Measurements from ENCODE around the gene FAM117A. TPM values are rescaled to one million over a fixed set of nuclear protein-coding genes. Genes with fewer than 3 reads are reported as not detected.

Gene FAM117A, protein sequence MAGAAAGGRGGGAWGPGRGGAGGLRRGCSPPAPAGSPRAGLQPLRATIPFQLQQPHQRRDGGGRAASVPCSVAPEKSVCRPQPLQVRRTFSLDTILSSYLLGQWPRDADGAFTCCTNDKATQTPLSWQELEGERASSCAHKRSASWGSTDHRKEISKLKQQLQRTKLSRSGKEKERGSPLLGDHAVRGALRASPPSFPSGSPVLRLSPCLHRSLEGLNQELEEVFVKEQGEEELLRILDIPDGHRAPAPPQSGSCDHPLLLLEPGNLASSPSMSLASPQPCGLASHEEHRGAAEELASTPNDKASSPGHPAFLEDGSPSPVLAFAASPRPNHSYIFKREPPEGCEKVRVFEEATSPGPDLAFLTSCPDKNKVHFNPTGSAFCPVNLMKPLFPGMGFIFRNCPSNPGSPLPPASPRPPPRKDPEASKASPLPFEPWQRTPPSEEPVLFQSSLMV
- total RNA-seq = 3.0 TPM

DNA sequence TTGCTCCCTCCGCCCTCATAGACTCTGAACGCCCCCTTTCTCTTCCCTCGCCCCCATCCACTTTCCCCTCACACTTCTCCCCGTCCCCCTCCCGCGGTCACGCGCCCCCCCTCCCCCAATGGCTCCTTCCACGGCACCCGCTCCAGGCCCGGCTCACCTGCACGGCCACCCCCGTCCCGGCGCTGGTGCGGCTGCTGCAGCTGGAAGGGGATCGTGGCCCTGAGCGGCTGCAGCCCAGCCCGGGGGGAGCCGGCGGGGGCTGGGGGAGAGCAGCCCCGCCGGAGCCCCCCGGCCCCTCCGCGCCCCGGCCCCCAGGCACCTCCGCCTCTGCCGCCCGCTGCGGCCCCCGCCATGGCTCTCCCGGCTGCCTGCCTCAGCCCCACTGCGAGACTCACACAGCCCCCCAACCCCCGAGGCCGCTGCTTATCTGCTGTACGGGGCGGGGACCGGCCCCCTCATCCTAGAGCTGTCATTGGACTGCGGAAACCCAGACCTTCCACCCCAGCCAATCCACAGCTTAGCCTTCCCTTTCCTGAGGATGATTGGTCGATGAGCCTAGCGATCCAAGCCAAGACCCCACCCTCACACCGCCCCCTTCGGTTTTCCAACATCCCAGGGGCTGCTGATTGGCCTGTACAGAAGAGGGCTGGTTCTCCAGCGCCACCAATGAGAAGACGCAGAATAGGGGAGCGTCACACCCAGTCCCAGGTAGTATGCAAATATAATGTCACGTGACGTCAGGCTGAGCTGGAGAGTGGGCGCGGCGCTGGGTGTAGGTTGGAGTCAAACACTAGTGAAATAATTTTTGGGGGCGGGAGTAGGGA lies at the start of gene FAM117A:
FAM117A (minus strand) TSS at position 397 of the 824 bp plus-strand sequence; CDS start at position 353, 44 bp downstream.

DNA sequence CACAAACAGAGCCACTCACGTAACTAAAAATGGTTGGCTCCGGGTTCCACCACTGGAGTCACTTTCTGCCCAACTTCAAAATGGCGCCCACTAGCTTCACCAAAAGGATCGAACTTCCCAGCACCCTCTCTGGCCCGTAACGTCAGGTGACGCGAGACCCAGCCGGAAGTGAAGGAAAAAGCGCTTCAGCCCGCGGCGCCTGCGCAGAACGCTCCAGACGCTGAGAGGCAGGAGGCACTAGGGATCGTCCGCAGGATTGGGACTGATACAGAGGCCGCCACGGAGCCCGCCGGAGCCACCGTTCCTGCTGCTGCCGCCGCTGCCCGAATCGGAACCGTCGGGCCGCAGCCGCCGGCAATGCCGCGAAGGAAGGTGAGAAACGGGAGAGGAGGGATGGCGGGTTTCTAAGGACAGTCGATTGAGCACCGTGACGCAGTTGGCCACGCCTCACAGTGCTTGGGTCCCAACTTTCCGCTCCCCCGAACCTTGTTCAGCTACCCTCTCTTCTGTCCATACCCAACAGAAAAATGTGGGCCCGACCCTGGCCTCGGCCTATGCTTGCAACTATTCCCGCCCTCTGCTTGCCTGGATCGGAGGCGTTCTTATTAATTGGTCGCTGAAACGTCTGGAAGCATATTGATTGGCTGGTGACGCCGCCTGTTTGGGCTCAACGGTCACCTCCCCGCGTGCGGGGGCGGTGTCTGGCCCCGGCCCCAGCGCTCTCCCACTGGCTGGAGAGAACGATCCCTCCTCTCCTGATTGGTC lies 24.7 kb upstream of the FAM117A start, which contains the start of gene KAT7:
KAT7 (plus strand) TSS at position 204 of the 765 bp plus-strand sequence; CDS start at position 358, 154 bp downstream.

DNA sequence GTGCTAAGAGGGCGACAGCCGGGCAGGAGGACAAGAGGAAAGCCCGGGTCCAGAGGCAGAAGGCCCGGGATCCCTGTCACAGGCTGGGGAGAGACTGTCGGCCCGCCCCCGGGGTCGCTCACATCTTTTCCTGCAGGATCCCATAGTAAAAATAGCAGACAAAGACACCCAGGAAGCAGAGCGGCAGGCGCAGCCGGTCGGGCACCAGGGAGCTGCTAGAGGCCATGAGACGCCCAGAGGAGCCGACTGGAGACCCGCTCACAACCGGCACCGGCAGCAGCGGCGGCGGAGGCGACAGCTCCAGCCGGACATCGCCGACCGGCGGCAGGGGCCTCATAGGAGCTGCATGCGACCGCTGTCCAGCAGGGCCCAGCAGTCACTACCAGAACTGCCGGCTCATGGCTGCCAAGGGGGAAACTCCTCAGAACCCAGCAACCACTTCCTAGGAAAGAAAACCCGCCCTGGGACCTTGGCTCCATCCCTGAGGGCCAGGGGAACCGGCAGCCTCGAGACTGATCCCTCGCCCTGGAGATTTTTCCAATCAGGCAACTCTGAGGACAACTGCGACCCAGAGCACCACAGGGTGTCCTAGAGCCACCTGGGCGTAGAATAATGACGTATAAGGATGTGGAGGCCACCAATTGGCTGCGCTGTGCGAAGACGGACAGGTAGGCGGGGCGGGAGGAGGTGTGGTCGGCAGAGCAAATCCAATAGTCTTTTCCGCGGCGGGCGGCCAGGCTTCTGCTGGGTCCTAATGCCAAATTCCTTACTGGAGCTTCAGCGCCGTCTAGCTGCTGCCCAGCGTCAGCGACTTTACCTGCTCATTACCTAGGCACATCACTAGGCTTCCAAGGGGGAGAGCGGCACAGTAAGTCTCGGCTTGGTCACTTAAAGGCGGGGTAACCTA lies 56.1 kb downstream of the FAM117A start, which contains the start of gene SLC35B1:
SLC35B1 (minus strand) TSS at position 357 of the 907 bp plus-strand sequence; CDS start at position 226, 131 bp downstream.

DNA sequence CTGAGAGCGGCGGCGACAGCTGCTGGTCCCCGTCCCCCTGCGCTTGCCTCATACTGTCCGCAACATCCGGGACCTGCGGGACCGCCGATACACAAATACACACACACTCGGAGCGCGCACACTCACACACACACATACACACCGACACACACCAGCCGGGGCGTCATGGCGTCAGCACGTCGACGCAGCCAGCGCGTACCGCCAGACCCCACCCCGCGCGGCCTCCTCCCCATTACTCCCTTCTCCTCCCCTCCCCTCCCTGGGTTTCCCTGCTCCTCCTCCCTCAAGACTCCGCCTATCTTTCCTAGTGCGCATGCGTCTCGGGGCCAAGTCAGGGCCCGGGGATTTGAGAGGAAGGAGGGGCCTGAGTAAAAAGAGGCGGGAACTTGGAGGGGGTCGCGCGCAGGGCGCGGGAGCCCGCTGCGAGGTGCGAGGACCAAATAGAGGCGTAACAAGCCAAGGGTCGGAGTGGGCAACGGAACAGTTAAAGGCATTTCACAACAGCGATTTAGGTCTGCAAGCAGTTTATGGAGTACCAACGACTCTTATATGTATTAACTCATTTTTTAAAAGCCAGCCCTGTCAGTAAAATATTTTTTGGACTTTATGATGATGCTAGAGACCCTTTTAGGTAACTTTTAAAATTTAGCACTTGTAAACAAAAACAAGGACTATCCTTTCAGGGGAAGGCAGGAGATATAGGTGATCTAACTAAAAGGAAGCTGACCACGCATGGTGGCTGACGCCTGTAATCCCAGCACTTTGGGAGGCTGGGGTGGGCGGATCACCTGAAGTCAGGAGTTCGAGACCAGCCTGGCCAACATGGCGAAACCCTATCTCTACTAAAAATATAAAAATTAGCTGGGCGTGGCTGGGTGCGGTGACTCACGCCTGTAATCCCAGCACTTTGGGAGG lies 85.7 kb downstream of the FAM117A start, which contains the start of gene SPOP:
SPOP (minus strand) TSS at position 165 of the 915 bp plus-strand sequence. CDS start 55,287 bp downstream, outside the sequence.

Other genes with a start within 250 kb of the FAM117A start
- gene NXPH3, start 188.3 kb downstream of the FAM117A start, total RNA-seq = 10.8 TPM
- 129 TPM for gene SPOP, start 86.0 kb downstream of the FAM117A start, total RNA-seq
- gene SLC35B1, start 56.2 kb downstream of the FAM117A start, total RNA-seq = 51.4 TPM
- 59.3 TPM for gene KAT7, start 24.6 kb upstream of the FAM117A start, total RNA-seq
- not detected for gene TAC4, start 83.9 kb upstream of the FAM117A start, total RNA-seq
- not detected for gene DLX4, start 205.1 kb upstream of the FAM117A start, total RNA-seq
- not detected for gene DLX3, start 231.1 kb upstream of the FAM117A start, total RNA-seq